ENCODE data around the gene TVP23C. TPM values are rescaled to one million over a fixed set of nuclear protein-coding genes. Genes with fewer than 3 reads are reported as not detected.
"Not testable (repeated sequence)": the region's sequence is repeated elsewhere in the genome, so short reads cannot be mapped to it uniquely, and the experiment has no call there.

Gene TVP23C
- total RNA-seq, 2 experiments from 2014 or later = 14.8 to 16.0 TPM

DNA sequence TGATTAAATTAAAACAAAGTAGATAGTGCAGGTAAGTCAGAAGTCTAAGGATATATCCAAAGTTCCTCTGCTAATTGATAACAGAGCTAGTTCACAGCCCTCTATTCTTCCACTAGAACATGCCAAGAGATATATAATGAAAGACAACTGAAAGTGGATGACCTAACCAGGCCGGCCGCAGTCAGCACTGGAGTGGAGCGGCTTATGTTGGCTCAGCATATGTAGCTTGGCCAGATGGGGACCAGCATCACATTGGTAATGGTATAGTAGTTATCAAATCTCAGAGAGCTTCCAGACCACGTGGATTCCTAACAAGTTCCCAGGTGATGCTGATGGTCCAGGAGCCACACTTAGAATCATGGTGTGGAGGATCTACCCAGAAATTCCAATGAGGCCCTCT lies 18.2 kb upstream of the TVP23C start:
- POLR2A ChIA-PET; H3K4me1 Mint-ChIP-seq (ENCODE audit: low read depth); ATAC-seq (ENCODE audit: poor library complexity); H3K36me3 ChIP-seq (ENCODE audit: insufficient read depth, low read length); CTCF ChIA-PET; H3K4me3 ChIP-seq (ENCODE audit: low read length); H3K9me3 Mint-ChIP-seq; intact Hi-C loops (cut with DNase I, micrococcal nuclease); DNase-seq; H3K27ac ChIP-seq (ENCODE audit: low read depth in 1 of 2, low read length in 2 of 2); H3K9me3 ChIP-seq (ENCODE audit: control insufficient read depth in 1 of 2, insufficient read depth in 1 of 2, low read length in 2 of 2); H3K4me3 Mint-ChIP-seq; H3K4me1 ChIP-seq (ENCODE audit: insufficient read depth, low read length); H3K27me3 Mint-ChIP-seq; H3K27ac Mint-ChIP-seq; H3K27me3 ChIP-seq (ENCODE audit: control insufficient read depth in 1 of 2, insufficient read depth in 2 of 2, low read length in 2 of 2); H3K36me3 Mint-ChIP-seq (ENCODE audit: low read depth): not testable (repeated sequence)

- H3K4me3 ChIP-seq (ENCODE audit: low read length); H3K27me3 ChIP-seq (ENCODE audit: control insufficient read depth in 1 of 2, insufficient read depth in 2 of 2, low read length in 2 of 2); CTCF ChIA-PET; H3K36me3 ChIP-seq (ENCODE audit: insufficient read depth, low read length); DNase-seq; H3K36me3 Mint-ChIP-seq (ENCODE audit: low read depth); intact Hi-C loops (cut with DNase I, micrococcal nuclease); H3K27ac Mint-ChIP-seq; H3K27ac ChIP-seq (ENCODE audit: low read depth in 1 of 2, low read length in 2 of 2); H3K9me3 Mint-ChIP-seq; H3K4me3 Mint-ChIP-seq; H3K9me3 ChIP-seq (ENCODE audit: control insufficient read depth in 1 of 2, insufficient read depth in 1 of 2, low read length in 2 of 2); POLR2A ChIA-PET; H3K27me3 Mint-ChIP-seq; H3K4me1 ChIP-seq (ENCODE audit: insufficient read depth, low read length); H3K4me1 Mint-ChIP-seq (ENCODE audit: low read depth); ATAC-seq (ENCODE audit: poor library complexity): not testable (repeated sequence)
Observed at GRCh38 chr17:15576848-15577247, 13.6 kb upstream of the TVP23C start.

DNA sequence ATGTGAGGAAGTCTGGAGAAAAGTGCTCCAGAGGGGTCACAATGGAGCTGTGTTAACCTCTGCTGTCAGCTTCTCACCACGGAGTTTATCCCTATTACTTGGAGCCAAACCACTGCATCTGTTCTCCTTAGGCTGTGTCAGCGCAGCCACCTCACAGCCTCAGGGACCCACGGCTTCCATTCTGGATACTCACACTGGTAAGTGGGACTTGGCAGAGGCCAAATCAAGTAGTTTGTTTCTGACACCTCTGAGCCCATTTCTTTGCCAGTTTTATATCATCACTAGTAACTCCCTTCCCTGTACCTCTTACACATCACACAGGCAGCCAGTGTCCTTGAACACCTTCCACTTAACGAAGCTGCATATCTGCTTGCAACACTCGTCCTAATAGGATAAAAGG lies 11.4 kb upstream of the TVP23C start:
- H3K4me3 ChIP-seq (ENCODE audit: low read length); POLR2A ChIA-PET; H3K9me3 ChIP-seq (ENCODE audit: control insufficient read depth in 1 of 2, insufficient read depth in 1 of 2, low read length in 2 of 2); CTCF ChIA-PET; H3K4me1 Mint-ChIP-seq (ENCODE audit: low read depth); H3K27ac Mint-ChIP-seq; H3K36me3 ChIP-seq (ENCODE audit: insufficient read depth, low read length); H3K27me3 ChIP-seq (ENCODE audit: control insufficient read depth in 1 of 2, insufficient read depth in 2 of 2, low read length in 2 of 2); ATAC-seq (ENCODE audit: poor library complexity); H3K4me3 Mint-ChIP-seq; H3K9me3 Mint-ChIP-seq; H3K27ac ChIP-seq (ENCODE audit: low read depth in 1 of 2, low read length in 2 of 2); H3K27me3 Mint-ChIP-seq; intact Hi-C loops (cut with DNase I, micrococcal nuclease); H3K36me3 Mint-ChIP-seq (ENCODE audit: low read depth); DNase-seq; H3K4me1 ChIP-seq (ENCODE audit: insufficient read depth, low read length): not testable (repeated sequence)

GRCh38 chr17:15573870-15574269 lies 10.6 kb upstream of the TVP23C start:
- H3K9me3 ChIP-seq (ENCODE audit: control insufficient read depth in 1 of 2, insufficient read depth in 1 of 2, low read length in 2 of 2); H3K27ac Mint-ChIP-seq; H3K27ac ChIP-seq (ENCODE audit: low read depth in 1 of 2, low read length in 2 of 2); DNase-seq; CTCF ChIA-PET; ATAC-seq (ENCODE audit: poor library complexity); H3K4me1 ChIP-seq (ENCODE audit: insufficient read depth, low read length); H3K36me3 ChIP-seq (ENCODE audit: insufficient read depth, low read length); H3K9me3 Mint-ChIP-seq; H3K36me3 Mint-ChIP-seq (ENCODE audit: low read depth); H3K4me3 Mint-ChIP-seq; intact Hi-C loops (cut with DNase I, micrococcal nuclease); H3K4me3 ChIP-seq (ENCODE audit: low read length); H3K4me1 Mint-ChIP-seq (ENCODE audit: low read depth); H3K27me3 ChIP-seq (ENCODE audit: control insufficient read depth in 1 of 2, insufficient read depth in 2 of 2, low read length in 2 of 2); H3K27me3 Mint-ChIP-seq: not testable (repeated sequence)
- POLR2A ChIA-PET = interaction anchor here (0.7 kb wide), 1 partner anchor 79 kb away, joined by 3 read pairs; no protein-coding TSS in a partner anchor

- peak overlapping the region; percentile 71 for H3K4me3 ChIP-seq (ENCODE audit: low read length)
- POLR2A ChIA-PET; H3K27ac ChIP-seq (ENCODE audit: low read depth in 1 of 2, low read length in 2 of 2); H3K27me3 ChIP-seq (ENCODE audit: control insufficient read depth in 1 of 2, insufficient read depth in 2 of 2, low read length in 2 of 2); CTCF ChIA-PET; H3K36me3 Mint-ChIP-seq (ENCODE audit: low read depth); H3K4me1 ChIP-seq (ENCODE audit: insufficient read depth, low read length); H3K9me3 ChIP-seq (ENCODE audit: control insufficient read depth in 1 of 2, insufficient read depth in 1 of 2, low read length in 2 of 2); H3K9me3 Mint-ChIP-seq; H3K36me3 ChIP-seq (ENCODE audit: insufficient read depth, low read length); H3K27me3 Mint-ChIP-seq: not testable (repeated sequence)
- ATAC-seq (ENCODE audit: poor library complexity) = peak; percentile 52
- peak overlapping the region; percentile 80 for H3K27ac Mint-ChIP-seq
- intact Hi-C loops (cut with DNase I, micrococcal nuclease) = loop anchor here in 1 of 2 experiments (10.0 kb wide), 1 partner anchor 122 kb away; the partner anchor contains the start of gene TRIM16
- peak overlapping the region; percentile 96 for H3K4me3 Mint-ChIP-seq
- peak in 3 of 14 experiments; percentile 1 to 29 (median 5) for DNase-seq
- peaks cover 22% of the 10 kb centered on the region for H3K4me1 Mint-ChIP-seq (ENCODE audit: low read depth)
Observed at GRCh38 chr17:15562613-15563374, 489 bp downstream of the TVP23C start.

- H3K9me3 Mint-ChIP-seq; H3K27me3 ChIP-seq (ENCODE audit: control insufficient read depth in 1 of 2, insufficient read depth in 2 of 2, low read length in 2 of 2); H3K4me1 ChIP-seq (ENCODE audit: insufficient read depth, low read length); CTCF ChIA-PET; H3K27ac ChIP-seq (ENCODE audit: low read depth in 1 of 2, low read length in 2 of 2); POLR2A ChIA-PET; H3K9me3 ChIP-seq (ENCODE audit: control insufficient read depth in 1 of 2, insufficient read depth in 1 of 2, low read length in 2 of 2); H3K4me3 ChIP-seq (ENCODE audit: low read length); H3K36me3 Mint-ChIP-seq (ENCODE audit: low read depth); ATAC-seq (ENCODE audit: poor library complexity); H3K4me3 Mint-ChIP-seq; H3K27ac Mint-ChIP-seq; DNase-seq; H3K27me3 Mint-ChIP-seq; H3K36me3 ChIP-seq (ENCODE audit: insufficient read depth, low read length): not testable (repeated sequence)
- intact Hi-C loops (cut with DNase I, micrococcal nuclease) = loop anchor here in 1 of 2 experiments (10.0 kb wide), 1 partner anchor 123 kb away; the partner anchor contains the start of gene TRIM16
- peaks cover 28% of the 10 kb centered on the region for H3K4me1 Mint-ChIP-seq (ENCODE audit: low read depth)
Observed at GRCh38 chr17:15561439-15561838, 1.8 kb downstream of the TVP23C start.

DNA sequence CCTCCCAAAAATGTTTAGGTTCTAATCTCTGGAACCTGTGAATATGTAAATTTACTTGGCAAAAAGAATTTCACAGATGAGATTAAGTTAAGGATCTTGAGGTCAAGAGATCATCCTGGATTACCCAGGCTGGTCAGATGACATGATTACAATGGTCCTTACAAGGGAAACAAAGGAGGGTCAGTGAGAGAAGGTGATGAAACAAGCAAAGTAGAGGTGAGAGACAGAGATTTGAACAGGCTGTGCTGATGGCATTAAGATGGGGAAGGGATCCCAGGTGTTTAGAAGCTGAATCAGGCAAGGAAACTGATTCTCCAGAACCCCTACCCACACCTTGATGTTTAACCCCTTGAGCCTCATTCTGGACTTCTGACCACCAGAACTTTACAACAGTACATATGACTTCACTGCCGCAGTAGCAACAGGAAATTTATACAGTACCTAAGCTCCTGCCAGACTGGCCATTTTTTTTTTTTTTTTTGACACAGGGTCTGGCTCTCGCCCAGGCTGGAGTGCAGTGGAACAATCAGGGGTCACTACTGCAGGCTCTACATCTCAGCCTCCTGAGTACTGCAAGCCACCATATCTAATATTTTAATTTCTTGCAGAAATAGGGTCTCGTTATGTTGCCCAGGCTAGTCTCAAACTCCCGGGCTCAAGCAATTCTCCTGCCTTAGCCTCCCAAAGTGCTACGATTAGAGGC lies 4.7 kb downstream of the TVP23C start:
- DNase-seq; H3K4me1 ChIP-seq (ENCODE audit: insufficient read depth, low read length); POLR2A ChIA-PET; CTCF ChIA-PET; H3K36me3 ChIP-seq (ENCODE audit: insufficient read depth, low read length); H3K4me3 Mint-ChIP-seq; H3K27me3 Mint-ChIP-seq; H3K27ac Mint-ChIP-seq; ATAC-seq (ENCODE audit: poor library complexity); intact Hi-C loops (cut with DNase I, micrococcal nuclease); H3K27me3 ChIP-seq (ENCODE audit: control insufficient read depth in 1 of 2, insufficient read depth in 2 of 2, low read length in 2 of 2); H3K27ac ChIP-seq (ENCODE audit: low read depth in 1 of 2, low read length in 2 of 2); H3K36me3 Mint-ChIP-seq (ENCODE audit: low read depth); H3K4me3 ChIP-seq (ENCODE audit: low read length); H3K9me3 Mint-ChIP-seq; H3K9me3 ChIP-seq (ENCODE audit: control insufficient read depth in 1 of 2, insufficient read depth in 1 of 2, low read length in 2 of 2): not testable (repeated sequence)
- peaks cover 23% of the 10 kb centered on the region for H3K4me1 Mint-ChIP-seq (ENCODE audit: low read depth)
